HG02678 (cell line): Measurements from ENCODE around the gene DNAL4.

ENCODE experiments used
- ATAC-seq: cut with Tn5 transposase; IDR thresholded peaks from one replicate; pipeline ENCODE4 v1.9.1; 2021; ENCODE audit warnings: mild to moderate bottlenecking, moderate library complexity; ENCODE audit not compliant: unreplicated experiment

The DNAL4 gene

GRCh38 chr22:38793721-38794466, at the start of gene DNAL4:
DNAL4 (minus strand) TSS chr22:38794143; CDS start chr22:38782731, 11,412 bp downstream.
- ATAC-seq = peak; percentile 92

GRCh38 chr22:38843201-38843656, 49.3 kb upstream of the DNAL4 start:
- no peak for ATAC-seq

- ATAC-seq = no peak
Observed at GRCh38 chr22:38842512-38843200, 48.7 kb upstream of the DNAL4 start.

- no peak for ATAC-seq
Observed at GRCh38 chr22:38841635-38842034, 47.7 kb upstream of the DNAL4 start.

GRCh38 chr22:38841211-38841610, 47.3 kb upstream of the DNAL4 start:
- no peak for ATAC-seq

- ATAC-seq = no peak
Observed at GRCh38 chr22:38840129-38840528, 46.2 kb upstream of the DNAL4 start.

GRCh38 chr22:38839686-38840085, 45.7 kb upstream of the DNAL4 start:
- ATAC-seq = no peak

- ATAC-seq = no peak
Observed at GRCh38 chr22:38837414-38837928, 43.5 kb upstream of the DNAL4 start.

- ATAC-seq = no peak
Observed at GRCh38 chr22:38835888-38836301, 42.0 kb upstream of the DNAL4 start.

- ATAC-seq = no peak
Observed at GRCh38 chr22:38834991-38835390, 41.0 kb upstream of the DNAL4 start.

- ATAC-seq = no peak
Observed at GRCh38 chr22:38834215-38834953, 40.4 kb upstream of the DNAL4 start.

- no peak for ATAC-seq
Observed at GRCh38 chr22:38833061-38833460, 39.1 kb upstream of the DNAL4 start.

- no peak for ATAC-seq
Observed at GRCh38 chr22:38832005-38832978, 38.3 kb upstream of the DNAL4 start.

- ATAC-seq = no peak
Observed at GRCh38 chr22:38831166-38831945, 37.4 kb upstream of the DNAL4 start.

GRCh38 chr22:38830845-38831108, 36.8 kb upstream of the DNAL4 start:
- ATAC-seq = no peak

- ATAC-seq = no peak
Observed at GRCh38 chr22:38830026-38830844, 36.3 kb upstream of the DNAL4 start.

- no peak for ATAC-seq
Observed at GRCh38 chr22:38829485-38829884, 35.5 kb upstream of the DNAL4 start.

- ATAC-seq = no peak
Observed at GRCh38 chr22:38828616-38829205, 34.8 kb upstream of the DNAL4 start.
